MG63 (cell line): ENCODE data around the gene APIP. TPM values are rescaled to one million over a fixed set of nuclear protein-coding genes. Genes with fewer than 3 reads are reported as not detected.
"Not testable (repeated sequence)": the region's sequence is repeated elsewhere in the genome, so short reads cannot be mapped to it uniquely, and the experiment has no call there.

ENCODE experiments used
- DNase-seq: peaks from one replicate; pipeline ENCODE4 v3.0.0-alpha.2; 2020
- H3K27me3 ChIP-seq: fragments of 250-450 bp; sonication (Bioruptor Pico); 2 replicates; pipeline ENCODE4 v1.5.1; 2020; ENCODE audit warnings: mild to moderate bottlenecking, moderate library complexity
- H3K36me3 ChIP-seq: fragments of 250-450 bp; sonication (Bioruptor Pico); 2 replicates; pipeline ENCODE4 v1.5.1; 2020; ENCODE audit warnings: mild to moderate bottlenecking, moderate library complexity
- H3K4me3 ChIP-seq: fragments of 250-450 bp; sonication (Bioruptor Pico); 2 replicates; pipeline ENCODE4 v1.5.1; 2020; ENCODE audit warnings: mild to moderate bottlenecking, moderate library complexity
- H3K9me3 ChIP-seq: fragments of 250-450 bp; sonication (Bioruptor Pico); 2 replicates; pipeline ENCODE4 v1.5.1; 2020; ENCODE audit warnings: mild to moderate bottlenecking, moderate library complexity
- total RNA-seq: library from RNA; depleted of rRNA; stranded (reverse); fragments of >200 nt; shearing (Covaris generic); gene quantifications from 2 replicates; pipeline ENCODE4 v1.2.3, GENCODE V29; 2014; ENCODE audit warnings: low replicate concordance

The APIP gene
- total RNA-seq, 1 experiment from 2014 or later = 84.2 TPM

DNA sequence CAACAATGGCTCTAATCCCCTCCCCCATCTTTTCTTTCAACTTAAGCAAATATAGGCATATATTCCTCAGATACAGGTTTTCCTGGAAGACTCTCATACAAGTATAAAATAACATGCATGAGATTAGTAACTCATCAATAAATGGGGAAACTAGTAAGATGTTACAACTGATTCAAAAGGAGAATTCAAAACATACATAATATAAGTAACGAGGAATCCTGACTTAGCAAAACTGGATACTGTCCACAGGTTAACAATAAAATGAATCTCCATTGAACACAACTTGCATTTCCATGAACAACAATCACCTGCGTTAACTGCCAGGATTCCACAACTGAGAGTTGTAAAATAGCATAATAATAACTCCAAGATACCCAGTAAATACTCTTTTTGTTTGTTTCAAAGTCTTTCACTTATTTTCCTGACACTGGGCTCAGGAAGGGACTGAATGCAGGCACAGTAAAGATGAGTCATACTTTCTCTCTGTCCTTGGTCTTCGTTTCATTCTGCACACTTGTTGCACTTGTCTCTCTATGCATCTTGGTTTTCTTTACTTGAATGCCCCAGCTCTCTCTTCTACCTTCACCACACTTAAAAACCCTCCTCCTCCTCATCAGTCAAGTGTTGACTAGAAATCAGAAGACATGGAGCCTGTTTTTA, 8.1 kb downstream of the APIP start:
- peaks cover 65% of the 10 kb centered on the region for H3K36me3 ChIP-seq
- H3K27me3 ChIP-seq = no peaks in the 10 kb centered on the region
- no peak for DNase-seq

DNA sequence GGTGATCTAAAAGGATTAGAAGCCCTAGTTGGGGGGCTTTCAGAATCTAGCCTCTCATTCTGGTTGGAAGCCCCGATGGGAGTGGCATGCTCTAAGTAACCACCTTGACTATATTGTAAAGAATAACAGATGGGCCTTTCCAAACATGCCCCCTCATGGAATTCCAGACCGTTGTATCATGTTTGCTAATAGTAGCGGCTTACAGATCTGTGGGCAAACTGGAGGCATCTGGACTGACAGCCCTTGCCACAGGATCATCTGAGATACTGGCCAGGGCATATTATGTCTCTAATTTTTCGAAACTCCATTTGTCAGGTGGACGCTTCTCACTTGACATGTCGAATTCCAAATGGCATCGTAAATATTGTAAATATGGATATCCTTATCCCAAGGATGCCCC, 10.5 kb downstream of the APIP start:
- DNase-seq = no peak
- Histone ChIP-seq H3K27me3 (no peaks in the 10 kb centered on the region), H3K36me3 (peaks cover 70% of the 10 kb centered on the region), H3K4me3 (no peak overlapping the region), H3K9me3 (peaks cover 8% of the 10 kb centered on the region; the same call in 1 of the 2 replicates)

More for the DNA sequence above, 8.1 kb downstream of the APIP start:
- Histone ChIP-seq H3K4me3 (no peak overlapping the region), H3K9me3 (no peaks in the 10 kb centered on the region)

DNA sequence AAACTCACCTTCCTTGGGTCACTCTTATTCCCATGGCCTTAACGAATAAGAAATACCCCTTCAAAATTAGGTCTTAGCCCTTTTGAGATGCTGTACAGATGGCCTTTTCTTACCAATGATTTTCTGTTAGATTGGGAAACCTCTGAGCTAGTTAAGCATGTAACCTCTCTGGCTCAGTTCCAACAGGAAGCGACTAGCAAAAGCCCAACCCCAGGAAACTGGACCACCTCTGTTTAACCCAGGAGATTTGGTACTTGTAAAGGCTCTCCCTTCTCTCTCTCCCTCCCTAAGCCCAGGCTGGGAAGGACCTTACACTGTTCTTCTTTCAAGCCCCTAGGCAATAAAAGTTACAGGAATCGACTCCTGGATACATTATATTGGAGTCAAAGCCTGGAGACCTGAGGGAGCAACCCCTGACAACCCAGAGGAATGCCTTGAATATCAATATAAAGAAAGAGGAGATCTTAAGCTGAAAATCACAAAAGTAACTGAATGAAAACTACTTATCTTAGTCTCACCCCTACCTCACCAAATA, 11.7 kb downstream of the APIP start:
- no peak for DNase-seq
- H3K27me3 ChIP-seq = no peaks in the 10 kb centered on the region
- H3K9me3 ChIP-seq = peaks cover 19% of the 10 kb centered on the region
- H3K4me3 ChIP-seq = no peak overlapping the region
- H3K36me3 ChIP-seq = peaks cover 73% of the 10 kb centered on the region

DNA sequence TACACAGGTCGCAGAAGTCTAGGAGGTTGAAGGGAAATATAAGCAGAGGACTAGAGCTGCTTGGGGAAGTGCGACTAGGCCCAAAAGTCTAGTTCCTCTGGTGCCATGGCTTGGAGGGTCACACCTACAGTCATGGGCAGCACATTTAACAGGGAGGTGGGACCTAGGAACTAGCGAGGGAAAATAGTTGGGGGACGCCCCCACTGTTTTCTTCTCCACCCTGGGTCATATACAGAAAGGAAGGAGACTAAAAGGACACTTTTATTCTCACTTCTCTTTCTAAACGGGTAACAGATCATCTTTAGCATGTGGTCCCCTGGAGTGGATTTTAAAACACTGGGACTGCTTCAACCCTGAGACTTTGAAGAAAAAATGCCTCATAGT, 16.6 kb downstream of the APIP start:
- Histone ChIP-seq H3K9me3 (peaks cover 25% of the 10 kb centered on the region), H3K27me3 (no peaks in the 10 kb centered on the region), H3K36me3 (peaks cover 57% of the 10 kb centered on the region), H3K4me3 (no peak overlapping the region)
- no peak for DNase-seq

DNA sequence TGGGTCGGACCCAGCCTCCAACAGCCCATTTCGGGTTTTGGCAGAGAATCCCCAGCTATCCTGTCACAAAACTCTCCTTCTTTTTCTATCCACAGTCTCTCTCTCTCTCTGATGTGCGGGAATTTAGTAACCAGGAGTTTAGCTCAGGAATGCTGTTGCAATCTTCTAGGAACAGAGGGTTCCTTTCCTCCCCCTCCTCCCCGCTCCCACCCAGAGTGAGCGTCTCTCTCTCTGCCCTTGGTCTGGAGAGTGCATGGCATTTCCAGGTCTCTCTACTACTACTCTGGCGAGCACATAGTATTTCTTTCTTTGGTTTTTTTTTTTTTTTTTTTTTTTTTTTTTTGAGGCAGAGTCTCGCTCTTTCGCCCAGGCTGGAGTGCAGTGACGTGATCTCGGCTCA, 17.7 kb downstream of the APIP start:
- Histone ChIP-seq H3K9me3 (peaks cover 25% of the 10 kb centered on the region), H3K4me3 (no peak overlapping the region), H3K36me3 (peaks cover 58% of the 10 kb centered on the region), H3K27me3 (no peaks in the 10 kb centered on the region)
- no peak for DNase-seq

DNA sequence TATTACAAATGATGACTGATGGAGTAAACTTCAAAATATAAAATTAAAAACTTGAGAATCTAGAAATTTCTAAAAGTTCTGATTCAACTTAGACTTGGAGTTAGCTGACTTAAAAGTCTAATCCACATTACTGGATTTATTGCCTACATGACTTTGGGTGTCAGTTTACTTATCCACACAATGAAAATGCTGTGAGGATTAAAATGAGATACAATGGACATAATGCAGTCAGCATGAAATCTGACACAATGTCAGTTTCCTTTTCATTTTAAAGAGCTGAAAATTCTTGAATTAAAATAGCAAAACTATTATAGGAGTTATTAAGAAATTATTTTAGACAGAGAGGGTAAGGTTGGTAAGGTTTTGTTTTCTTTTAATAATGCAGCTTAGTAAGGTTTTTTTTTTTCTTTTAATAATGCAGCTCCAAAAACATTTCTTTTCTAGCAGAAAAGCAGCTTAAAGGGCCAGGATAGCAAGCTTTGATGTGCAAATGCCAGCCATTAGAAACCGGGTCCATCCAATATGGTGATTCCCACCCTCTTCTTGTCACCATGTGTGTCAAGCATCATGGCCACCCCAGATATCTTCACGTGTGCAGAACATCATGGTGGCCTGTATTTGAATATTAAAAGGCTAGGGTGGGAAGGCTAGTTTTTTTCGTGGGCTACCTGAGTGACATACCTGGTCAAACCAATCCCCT, 18.9 kb downstream of the APIP start:
- DNase-seq = no peak
- H3K36me3 ChIP-seq = peaks cover 51% of the 10 kb centered on the region

DNA sequence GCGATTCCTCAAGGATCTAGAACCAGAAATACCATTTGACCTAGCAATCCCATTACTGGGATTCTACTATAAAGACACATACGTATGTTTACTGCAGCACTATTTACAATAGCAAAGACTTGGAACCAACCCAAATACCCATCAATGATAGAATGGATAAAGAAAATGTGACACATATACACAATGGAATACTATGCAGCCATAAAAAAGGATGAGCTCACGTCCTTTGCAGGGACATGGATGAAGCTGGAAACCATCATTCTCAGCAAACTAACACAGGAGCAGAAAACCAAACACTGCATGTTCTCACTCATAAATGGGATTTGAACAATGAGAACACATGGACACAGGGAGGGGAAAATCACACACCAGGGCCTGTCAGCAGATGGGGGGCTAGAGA, 20.0 kb downstream of the APIP start:
- not testable (repeated sequence) for DNase-seq, H3K27me3 ChIP-seq, H3K4me3 ChIP-seq
- H3K36me3 ChIP-seq = peaks cover 43% of the 10 kb centered on the region
- peaks cover 21% of the 10 kb centered on the region for H3K9me3 ChIP-seq

More for the DNA sequence above, 18.9 kb downstream of the APIP start:
- Histone ChIP-seq H3K27me3 (no peaks in the 10 kb centered on the region), H3K4me3 (no peak overlapping the region), H3K9me3 (peaks cover 25% of the 10 kb centered on the region)

DNA sequence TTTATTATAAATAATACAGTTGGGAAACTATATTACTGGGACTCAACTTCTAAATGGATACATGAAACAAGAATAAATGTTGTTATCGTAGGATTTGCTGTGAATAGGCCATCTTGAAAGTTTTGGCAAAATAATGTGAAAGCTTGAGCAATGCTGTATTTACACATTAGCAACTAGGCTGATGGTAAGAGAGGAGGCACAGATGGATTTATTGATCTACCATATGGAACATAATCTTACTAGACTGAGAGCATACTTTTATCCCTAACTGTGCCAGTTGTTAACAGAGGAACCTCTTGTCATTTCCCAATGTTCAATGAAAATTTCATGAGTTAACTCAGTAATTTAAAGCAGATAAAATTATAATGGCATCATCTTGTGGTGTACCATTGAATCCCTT, 22.8 kb downstream of the APIP start:
- Histone ChIP-seq H3K9me3 (no peaks in the 10 kb centered on the region), H3K4me3 (no peak overlapping the region), H3K27me3 (no peaks in the 10 kb centered on the region), H3K36me3 (peaks cover 34% of the 10 kb centered on the region)
- DNase-seq = no peak

DNA sequence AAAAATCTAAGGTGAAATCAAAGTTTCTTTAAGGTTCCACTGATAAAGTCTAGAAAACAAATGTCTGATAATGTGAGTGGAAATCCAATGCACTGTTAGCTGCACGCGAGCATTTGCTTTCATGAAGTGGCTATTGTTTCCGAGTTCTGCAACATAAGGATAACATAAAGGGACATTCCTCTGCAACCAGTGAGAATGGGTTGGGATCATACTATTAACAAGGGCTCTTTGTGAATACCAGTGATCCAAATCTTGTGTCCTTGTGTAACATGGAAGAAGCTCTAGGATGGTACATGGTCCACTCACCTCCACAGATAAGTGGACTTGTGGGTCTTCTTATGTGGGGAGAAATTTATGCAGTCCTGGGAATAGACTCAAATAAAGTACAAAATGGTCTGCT, 24.6 kb downstream of the APIP start:
- Histone ChIP-seq H3K27me3 (no peaks in the 10 kb centered on the region), H3K4me3 (no peak overlapping the region), H3K36me3 (peaks cover 42% of the 10 kb centered on the region), H3K9me3 (no peaks in the 10 kb centered on the region)
- no peak for DNase-seq

DNA sequence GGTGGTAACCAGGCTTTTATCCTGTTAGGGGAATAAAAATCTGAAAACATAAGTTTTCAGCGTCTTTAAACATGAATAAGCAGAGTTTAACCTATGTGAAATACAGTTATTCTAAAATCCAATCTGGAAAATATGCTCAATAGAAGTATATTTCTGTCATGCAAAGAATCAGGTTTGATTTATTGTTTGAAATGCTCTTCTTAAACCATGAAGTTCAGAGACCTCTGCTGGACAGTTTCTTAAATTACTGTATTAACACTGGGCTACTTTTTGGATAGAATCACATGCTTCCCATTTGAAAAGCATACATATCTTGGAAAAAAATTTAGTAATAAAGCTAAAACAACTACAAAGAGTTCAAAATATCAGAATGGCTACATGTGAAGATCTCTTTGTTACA, 25.4 kb downstream of the APIP start:
- Histone ChIP-seq H3K36me3 (peaks cover 38% of the 10 kb centered on the region), H3K27me3 (no peaks in the 10 kb centered on the region), H3K4me3 (no peak overlapping the region), H3K9me3 (no peaks in the 10 kb centered on the region)
- DNase-seq = no peak

DNA sequence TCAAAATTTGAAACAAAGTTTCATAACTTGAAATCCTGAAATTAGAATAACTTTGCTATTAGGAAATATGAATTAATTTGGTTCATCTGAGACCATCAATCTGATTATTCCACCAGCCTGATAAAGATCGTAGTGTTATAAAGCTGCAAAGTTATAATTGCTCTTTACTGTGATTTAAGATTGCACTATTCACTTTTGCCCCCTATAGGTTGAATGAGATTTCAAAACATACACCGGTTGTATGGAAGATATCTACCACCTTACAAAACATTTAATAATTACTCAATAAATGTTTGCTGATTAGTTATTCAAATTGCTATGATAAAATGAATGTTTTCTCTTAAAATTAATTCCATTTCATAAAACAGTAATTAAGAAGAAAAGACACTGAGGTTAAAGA, 26.1 kb downstream of the APIP start:
- Histone ChIP-seq H3K36me3 (peaks cover 40% of the 10 kb centered on the region), H3K4me3 (no peak overlapping the region), H3K9me3 (no peaks in the 10 kb centered on the region), H3K27me3 (no peaks in the 10 kb centered on the region)
- no peak for DNase-seq

DNA sequence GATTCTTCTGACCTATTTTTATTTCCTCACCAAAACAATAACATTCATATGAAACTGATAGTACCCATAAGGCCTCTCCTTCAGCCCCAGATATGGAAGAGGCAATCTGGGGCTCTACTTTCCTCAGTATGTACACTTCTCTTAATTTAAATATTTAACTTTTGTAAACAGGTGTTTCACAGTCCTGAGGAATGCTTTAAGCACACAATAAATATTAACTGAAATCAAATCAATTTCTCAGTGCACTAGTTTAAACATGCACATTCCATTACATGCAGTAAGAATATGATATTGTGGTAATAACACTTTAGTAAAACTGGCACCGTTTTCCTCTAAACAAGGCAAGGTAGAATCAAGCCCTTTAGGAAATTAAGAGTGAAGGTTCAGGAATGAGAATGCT, 28.9 kb downstream of the APIP start:
- Histone ChIP-seq H3K27me3 (no peaks in the 10 kb centered on the region), H3K9me3 (no peaks in the 10 kb centered on the region), H3K36me3 (peaks cover 44% of the 10 kb centered on the region), H3K4me3 (no peak overlapping the region)
- no peak for DNase-seq

DNA sequence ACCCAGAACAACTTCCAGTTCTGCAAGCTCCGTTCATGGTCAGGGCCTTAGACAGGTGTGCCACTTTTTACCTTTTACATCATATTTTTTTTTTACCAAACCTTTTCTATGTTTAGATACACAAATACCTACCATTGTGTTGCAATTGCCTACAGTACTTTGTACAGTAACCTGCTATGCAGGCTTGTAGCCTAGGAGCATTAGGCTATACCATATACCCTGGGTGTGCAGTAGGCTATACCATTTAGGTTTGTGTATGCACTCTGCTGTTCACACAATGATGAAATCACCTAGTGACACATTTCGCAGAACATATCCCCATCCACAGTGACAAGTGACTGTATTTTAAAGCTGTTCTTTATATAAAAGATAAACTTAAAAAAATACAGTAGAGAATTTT, 29.6 kb downstream of the APIP start:
- DNase-seq = no peak
- Histone ChIP-seq H3K4me3 (no peak overlapping the region), H3K36me3 (peaks cover 50% of the 10 kb centered on the region), H3K27me3 (no peaks in the 10 kb centered on the region), H3K9me3 (no peaks in the 10 kb centered on the region)

DNA sequence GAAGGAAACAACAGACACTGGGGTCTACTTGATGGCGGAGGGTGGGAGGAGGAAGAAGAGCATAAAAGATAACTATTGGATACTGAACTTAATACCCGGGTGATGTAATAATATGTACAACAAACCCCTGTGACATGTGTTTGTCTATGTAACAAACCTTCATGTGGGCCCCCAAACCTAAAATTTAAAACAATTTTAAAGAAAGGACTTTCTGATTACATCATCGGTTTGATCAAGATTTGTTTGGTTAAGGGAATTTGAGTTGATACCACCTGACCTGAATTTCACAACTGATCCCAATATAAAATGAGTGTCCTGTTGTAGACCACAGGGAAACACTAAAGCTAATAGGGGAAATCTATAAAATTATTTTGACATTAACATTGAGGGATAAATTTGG, 34.3 kb downstream of the APIP start:
- H3K9me3 ChIP-seq = no peaks in the 10 kb centered on the region
- H3K27me3 ChIP-seq = no peaks in the 10 kb centered on the region
- no peak for DNase-seq
- H3K4me3 ChIP-seq = no peak overlapping the region
- H3K36me3 ChIP-seq = peaks cover 45% of the 10 kb centered on the region

DNA sequence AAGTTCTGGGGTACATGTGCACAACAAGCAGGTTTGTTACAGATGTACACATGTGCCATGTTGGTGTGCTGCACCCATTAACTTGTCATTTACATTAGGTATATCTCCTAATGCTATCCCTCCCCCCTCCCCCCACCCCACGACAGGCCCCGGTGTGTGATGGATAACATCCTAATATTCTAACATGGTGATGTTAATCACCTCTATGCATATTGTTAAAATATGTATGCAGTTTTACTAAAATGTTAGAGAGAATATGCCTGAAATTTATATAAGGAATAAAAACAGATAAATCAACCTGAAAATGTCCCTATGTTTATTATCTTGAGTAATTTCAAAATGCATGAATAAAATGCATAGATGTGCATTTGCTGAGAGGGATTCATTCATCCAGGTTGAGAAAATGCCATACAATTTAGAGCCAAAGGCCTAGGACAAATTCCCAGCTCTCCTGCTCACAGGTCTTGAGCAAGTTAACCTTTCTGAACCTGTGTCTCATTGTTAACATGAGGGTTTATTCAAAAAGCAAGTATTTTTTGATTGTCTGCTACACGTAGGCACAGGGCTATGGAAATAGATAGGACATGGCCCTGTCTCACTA, 38.7 kb downstream of the APIP start:
- Histone ChIP-seq H3K36me3 (peaks cover 29% of the 10 kb centered on the region), H3K4me3 (no peak overlapping the region), H3K27me3 (no peaks in the 10 kb centered on the region), H3K9me3 (no peaks in the 10 kb centered on the region)
- no peak for DNase-seq

DNA sequence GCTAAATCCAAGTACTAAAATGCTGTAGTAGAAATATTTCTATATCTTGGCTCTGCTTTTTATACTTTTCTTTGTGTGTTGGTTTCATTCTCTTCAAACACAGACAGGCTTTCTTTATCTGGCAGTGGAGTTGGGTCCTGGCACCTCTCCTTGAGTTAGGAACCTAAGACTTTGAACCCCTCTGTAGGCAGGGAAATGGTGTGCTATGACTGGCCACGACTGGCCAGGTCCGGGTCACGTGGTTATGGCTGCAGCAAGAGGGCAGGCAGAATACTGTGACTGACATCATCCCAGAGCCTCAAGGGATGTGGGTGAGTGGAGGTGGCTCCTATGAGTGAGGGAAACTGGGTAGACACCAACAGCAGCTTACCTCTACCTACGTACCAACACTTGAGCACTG, 42.0 kb downstream of the APIP start:
- Histone ChIP-seq H3K9me3 (no peaks in the 10 kb centered on the region), H3K4me3 (no peak overlapping the region), H3K27me3 (no peaks in the 10 kb centered on the region), H3K36me3 (peaks cover 13% of the 10 kb centered on the region)
- no peak for DNase-seq

DNA sequence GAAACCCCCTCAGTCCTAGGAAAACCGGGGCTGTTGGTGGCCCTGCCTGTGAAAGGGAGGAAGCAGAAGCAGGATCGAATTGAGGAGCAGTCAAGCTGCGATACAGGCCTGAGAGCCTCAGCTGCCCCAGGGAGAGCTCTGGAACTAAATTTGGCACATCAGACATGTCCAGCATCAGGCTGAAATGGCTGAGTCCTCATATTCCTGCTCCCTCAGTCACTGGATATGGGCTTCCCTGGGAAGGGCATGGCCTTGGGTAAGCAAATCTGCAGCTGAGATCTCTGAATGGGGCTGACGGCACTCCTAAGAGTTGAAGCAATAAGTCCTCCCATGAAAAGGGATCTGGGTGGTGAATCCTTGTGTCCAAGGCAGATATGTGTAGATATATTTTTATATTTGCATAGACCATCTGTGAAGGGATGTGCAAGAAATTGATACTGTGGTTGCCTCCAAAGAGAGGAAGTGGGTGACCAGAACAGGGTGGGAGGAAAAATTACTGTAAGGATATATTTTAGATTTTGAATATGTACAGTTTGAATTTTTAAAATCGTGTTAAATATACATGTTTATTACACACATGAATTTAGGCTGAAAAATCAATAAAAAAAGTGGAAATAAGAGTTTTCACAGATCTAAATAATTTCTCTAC, 45.5 kb downstream of the APIP start:
- Histone ChIP-seq H3K4me3 (no peak overlapping the region), H3K36me3 (peaks cover 3% of the 10 kb centered on the region; the same call in 1 of the 2 replicates), H3K27me3 (no peaks in the 10 kb centered on the region), H3K9me3 (no peaks in the 10 kb centered on the region)
- DNase-seq = no peak
